A673 (cell line): ENCODE data around the gene LMO2.

Experiments used
- CTCF ChIP-seq: fragments of 300-800, 200-600 bp; sonication (generic); conservative IDR thresholded peaks from 2 replicates; pipeline ENCODE4 v1.5.1; 2017; ENCODE audit warnings: low read depth, mild to moderate bottlenecking, antibody characterized with exemption, low read length, moderate library complexity, mixed read lengths
- EZH2 ChIP-seq: fragments of 200-600 bp; sonication (generic); IDR thresholded peaks from 2 replicates; pipeline ENCODE4 v1.6.1; 2017; ENCODE audit warnings: borderline replicate concordance, low read depth, mild to moderate bottlenecking, mixed read lengths, antibody characterized with exemption, low read length; ENCODE audit not compliant: poor library complexity, severe bottlenecking

GRCh38 chr11:33931067-33931466 lies 39.2 kb upstream of the LMO2 start:
- TF ChIP-seq CTCF, result no peak
- TF ChIP-seq EZH2, result no peak
